GM21619 (cell line): ENCODE results near the gene SLC22A23.

Experiments
- ATAC-seq: cut with Tn5 transposase; IDR thresholded peaks from one replicate; pipeline ENCODE4 v1.9.1; 2021; ENCODE audit not compliant: unreplicated experiment

Gene SLC22A23

GRCh38 chr6:3356056-3356823, 100.6 kb downstream of the SLC22A23 start:
- peak; percentile 89 for ATAC-seq

- ATAC-seq, result no peak
Observed at GRCh38 chr6:3355358-3356055, 101.3 kb downstream of the SLC22A23 start.

GRCh38 chr6:3355011-3355357, 101.9 kb downstream of the SLC22A23 start:
- no peak for ATAC-seq

- ATAC-seq, result no peak
Observed at GRCh38 chr6:3353939-3354338, 102.9 kb downstream of the SLC22A23 start.

- ATAC-seq, result no peak
Observed at GRCh38 chr6:3353213-3353903, 103.5 kb downstream of the SLC22A23 start.

GRCh38 chr6:3352678-3353077, 104.2 kb downstream of the SLC22A23 start:
- no peak for ATAC-seq

- ATAC-seq, result no peak
Observed at GRCh38 chr6:3351829-3352524, 104.9 kb downstream of the SLC22A23 start.

- ATAC-seq, result no peak
Observed at GRCh38 chr6:3351105-3351676, 105.7 kb downstream of the SLC22A23 start.

GRCh38 chr6:3350252-3350796, 106.5 kb downstream of the SLC22A23 start:
- ATAC-seq, result no peak

- ATAC-seq, result no peak
Observed at GRCh38 chr6:3349388-3350251, 107.2 kb downstream of the SLC22A23 start.

GRCh38 chr6:3348821-3349220, 108.0 kb downstream of the SLC22A23 start:
- ATAC-seq, result no peak

- no peak for ATAC-seq
Observed at GRCh38 chr6:3347826-3348225, 109.0 kb downstream of the SLC22A23 start.

- ATAC-seq, result no peak
Observed at GRCh38 chr6:3347247-3347646, 109.6 kb downstream of the SLC22A23 start.

- ATAC-seq, result no peak
Observed at GRCh38 chr6:3346476-3346875, 110.4 kb downstream of the SLC22A23 start.

GRCh38 chr6:3345836-3346235, 111.0 kb downstream of the SLC22A23 start:
- no peak for ATAC-seq

- no peak for ATAC-seq
Observed at GRCh38 chr6:3343089-3343883, 113.6 kb downstream of the SLC22A23 start.

- ATAC-seq, result no peak
Observed at GRCh38 chr6:3341467-3341866, 115.4 kb downstream of the SLC22A23 start.

GRCh38 chr6:3340894-3341293, 116.0 kb downstream of the SLC22A23 start:
- no peak for ATAC-seq

GRCh38 chr6:3340358-3340802, 116.5 kb downstream of the SLC22A23 start:
- no peak for ATAC-seq
